Measurements from ENCODE around the gene LRCH4.
A peak's percentile ranks its signal among the peaks of the same experiment; 100 is the strongest.

Gene LRCH4

DNA sequence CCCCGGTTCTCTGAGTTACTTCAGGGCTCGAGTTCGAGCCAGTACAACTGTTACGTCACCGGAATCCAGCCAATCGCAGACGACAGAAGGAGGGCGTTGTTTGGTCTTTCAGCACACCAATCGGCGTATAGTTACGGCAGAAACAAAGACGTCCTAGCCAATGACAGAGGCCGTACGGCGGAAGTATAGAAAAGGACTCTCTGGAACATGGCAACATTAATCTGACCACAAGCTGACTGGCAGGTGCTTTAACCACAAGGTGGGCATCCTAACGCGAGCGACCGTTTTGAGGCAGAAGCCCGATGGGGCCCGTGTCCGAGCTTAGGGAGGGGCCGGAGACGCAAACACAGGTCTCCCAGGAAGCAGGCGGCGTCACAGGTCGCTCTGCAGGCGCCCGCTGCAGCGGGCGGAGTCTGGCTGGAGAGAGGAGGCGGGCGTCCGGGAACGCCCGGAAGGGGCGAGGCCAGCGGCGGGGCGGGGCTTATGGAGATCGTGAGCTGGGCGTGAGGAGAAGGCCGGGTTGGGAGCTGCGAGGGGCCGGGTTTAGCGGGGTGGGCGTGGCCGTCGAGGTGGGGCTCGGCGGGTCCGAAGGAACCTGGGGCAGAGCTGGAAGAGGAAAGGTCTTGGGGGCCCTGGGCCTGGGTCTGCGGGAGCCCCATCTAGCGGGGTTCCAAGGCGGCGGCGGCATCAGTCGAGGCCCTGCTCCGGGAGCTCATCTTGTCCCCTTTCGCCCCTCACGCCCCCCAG lies 26.2 kb upstream of the LRCH4 start, which contains the start of gene MOSPD3:
Gene MOSPD3, plus strand, starts transcription at position 558 of the 747 bp plus-strand sequence. CDS start 252 bp downstream, outside the sequence.
- TF ChIP-seq, protein P1, sequence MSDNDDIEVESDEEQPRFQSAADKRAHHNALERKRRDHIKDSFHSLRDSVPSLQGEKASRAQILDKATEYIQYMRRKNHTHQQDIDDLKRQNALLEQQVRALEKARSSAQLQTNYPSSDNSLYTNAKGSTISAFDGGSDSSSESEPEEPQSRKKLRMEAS (IDR thresholded peaks at IDR 0.05) = no peak
- no peak for TF ChIP-seq TCF12 (IDR thresholded peaks at IDR 0.05; ENCODE audit: low read depth)
- TF ChIP-seq TEAD4 (IDR thresholded peaks at IDR 0.05) = no peak
- TF ChIP-seq, protein P2, sequence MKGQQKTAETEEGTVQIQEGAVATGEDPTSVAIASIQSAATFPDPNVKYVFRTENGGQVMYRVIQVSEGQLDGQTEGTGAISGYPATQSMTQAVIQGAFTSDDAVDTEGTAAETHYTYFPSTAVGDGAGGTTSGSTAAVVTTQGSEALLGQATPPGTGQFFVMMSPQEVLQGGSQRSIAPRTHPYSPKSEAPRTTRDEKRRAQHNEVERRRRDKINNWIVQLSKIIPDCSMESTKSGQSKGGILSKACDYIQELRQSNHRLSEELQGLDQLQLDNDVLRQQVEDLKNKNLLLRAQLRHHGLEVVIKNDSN (IDR thresholded peaks at IDR 0.05) = no peak
- no peak for TF ChIP-seq CEBPB (IDR thresholded peaks at IDR 0.05)
- no peak for TF ChIP-seq EP300 (IDR thresholded peaks at IDR 0.05; ENCODE audit: borderline replicate concordance)
- peak; percentile 76; the same call in 1 of the 2 replicates for TF ChIP-seq ZBTB7A (IDR thresholded peaks at IDR 0.05; ENCODE audit: low read depth)
- TF ChIP-seq FOXM1 (IDR thresholded peaks at IDR 0.05; ENCODE audit: borderline replicate concordance, low read depth) = peak; percentile 37; the same call in 1 of the 2 replicates
- no peak for TF ChIP-seq RAD21 (IDR thresholded peaks at IDR 0.05; ENCODE audit: low read depth)
- TF ChIP-seq NFIC (IDR thresholded peaks at IDR 0.05) = no peak
- peak; percentile 34 for TF ChIP-seq TAF1 (IDR thresholded peaks at IDR 0.05; ENCODE audit: low read depth)
- peak; percentile 75 for TF ChIP-seq CREB1 (IDR thresholded peaks at IDR 0.05; ENCODE audit: low read depth)
- peak; percentile 63; the same call in 1 of the 2 replicates for TF ChIP-seq YY1 (IDR thresholded peaks at IDR 0.05; ENCODE audit: low read depth)
- TF ChIP-seq EGR1 (IDR thresholded peaks at IDR 0.05) = no peak
- TF ChIP-seq, protein P3, sequence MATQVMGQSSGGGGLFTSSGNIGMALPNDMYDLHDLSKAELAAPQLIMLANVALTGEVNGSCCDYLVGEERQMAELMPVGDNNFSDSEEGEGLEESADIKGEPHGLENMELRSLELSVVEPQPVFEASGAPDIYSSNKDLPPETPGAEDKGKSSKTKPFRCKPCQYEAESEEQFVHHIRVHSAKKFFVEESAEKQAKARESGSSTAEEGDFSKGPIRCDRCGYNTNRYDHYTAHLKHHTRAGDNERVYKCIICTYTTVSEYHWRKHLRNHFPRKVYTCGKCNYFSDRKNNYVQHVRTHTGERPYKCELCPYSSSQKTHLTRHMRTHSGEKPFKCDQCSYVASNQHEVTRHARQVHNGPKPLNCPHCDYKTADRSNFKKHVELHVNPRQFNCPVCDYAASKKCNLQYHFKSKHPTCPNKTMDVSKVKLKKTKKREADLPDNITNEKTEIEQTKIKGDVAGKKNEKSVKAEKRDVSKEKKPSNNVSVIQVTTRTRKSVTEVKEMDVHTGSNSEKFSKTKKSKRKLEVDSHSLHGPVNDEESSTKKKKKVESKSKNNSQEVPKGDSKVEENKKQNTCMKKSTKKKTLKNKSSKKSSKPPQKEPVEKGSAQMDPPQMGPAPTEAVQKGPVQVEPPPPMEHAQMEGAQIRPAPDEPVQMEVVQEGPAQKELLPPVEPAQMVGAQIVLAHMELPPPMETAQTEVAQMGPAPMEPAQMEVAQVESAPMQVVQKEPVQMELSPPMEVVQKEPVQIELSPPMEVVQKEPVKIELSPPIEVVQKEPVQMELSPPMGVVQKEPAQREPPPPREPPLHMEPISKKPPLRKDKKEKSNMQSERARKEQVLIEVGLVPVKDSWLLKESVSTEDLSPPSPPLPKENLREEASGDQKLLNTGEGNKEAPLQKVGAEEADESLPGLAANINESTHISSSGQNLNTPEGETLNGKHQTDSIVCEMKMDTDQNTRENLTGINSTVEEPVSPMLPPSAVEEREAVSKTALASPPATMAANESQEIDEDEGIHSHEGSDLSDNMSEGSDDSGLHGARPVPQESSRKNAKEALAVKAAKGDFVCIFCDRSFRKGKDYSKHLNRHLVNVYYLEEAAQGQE (IDR thresholded peaks at IDR 0.05; ENCODE audit: low read depth) = no peak

DNA sequence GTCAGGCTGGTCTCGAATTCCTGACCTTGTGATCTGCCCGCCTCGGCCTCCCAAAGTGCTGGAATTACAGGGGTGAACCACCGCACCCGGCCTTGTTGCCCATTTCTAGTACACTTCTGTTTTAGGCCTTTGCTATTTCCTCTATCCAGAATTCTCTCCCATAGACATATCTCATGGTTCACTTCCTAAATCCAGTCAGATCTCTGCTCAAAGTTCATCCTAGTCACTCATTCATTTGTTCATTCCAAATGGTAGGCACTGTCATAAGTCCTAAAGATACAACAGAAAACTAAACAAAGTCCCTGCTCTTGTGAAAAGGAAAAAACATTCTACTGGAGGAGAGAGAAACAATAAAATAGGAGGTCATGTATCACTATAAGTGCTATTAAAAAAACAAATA lies 24.0 kb upstream of the LRCH4 start:
- TF ChIP-seq EP300 (IDR thresholded peaks at IDR 0.05; ENCODE audit: borderline replicate concordance) = no peak
- TF ChIP-seq RAD21 (IDR thresholded peaks at IDR 0.05; ENCODE audit: low read depth) = no peak
- TF ChIP-seq, protein P2 (IDR thresholded peaks at IDR 0.05) = no peak
- no peak for TF ChIP-seq CREB1 (IDR thresholded peaks at IDR 0.05; ENCODE audit: low read depth)
- no peak for TF ChIP-seq EGR1 (IDR thresholded peaks at IDR 0.05)
- no peak for TF ChIP-seq CEBPB (IDR thresholded peaks at IDR 0.05)
- no peak for TF ChIP-seq TCF12 (IDR thresholded peaks at IDR 0.05; ENCODE audit: low read depth)
- TF ChIP-seq FOXM1 (IDR thresholded peaks at IDR 0.05; ENCODE audit: borderline replicate concordance, low read depth) = no peak
- no peak for TF ChIP-seq TAF1 (IDR thresholded peaks at IDR 0.05; ENCODE audit: low read depth)
- TF ChIP-seq, protein P3 (IDR thresholded peaks at IDR 0.05; ENCODE audit: low read depth) = no peak
- no peak for TF ChIP-seq YY1 (IDR thresholded peaks at IDR 0.05; ENCODE audit: low read depth)
- TF ChIP-seq NFIC (IDR thresholded peaks at IDR 0.05) = no peak
- TF ChIP-seq TEAD4 (IDR thresholded peaks at IDR 0.05) = no peak
- TF ChIP-seq ZBTB7A (IDR thresholded peaks at IDR 0.05; ENCODE audit: low read depth) = no peak
- TF ChIP-seq, protein P1 (IDR thresholded peaks at IDR 0.05) = no peak

DNA sequence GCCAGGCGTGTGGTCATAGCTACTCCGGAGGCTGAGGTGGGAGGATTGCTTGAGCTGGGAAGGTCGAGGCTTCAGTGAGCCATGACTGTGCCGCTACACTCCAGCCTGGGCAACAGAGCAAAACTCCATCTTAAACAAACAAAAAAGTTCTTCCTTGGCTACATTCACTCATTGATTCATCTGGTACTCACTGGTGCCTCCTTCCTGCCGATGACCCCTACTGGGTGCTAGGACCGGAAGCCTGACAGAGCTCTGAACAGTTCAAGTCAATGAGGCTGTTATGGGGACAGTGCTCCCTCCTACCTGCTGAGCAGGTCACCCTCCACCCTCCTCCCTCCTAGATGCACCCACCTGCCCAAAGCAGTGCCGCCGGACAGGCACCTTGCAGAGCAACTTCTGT lies 21.2 kb upstream of the LRCH4 start:
- no peak for TF ChIP-seq TEAD4 (IDR thresholded peaks at IDR 0.05)
- no peak for TF ChIP-seq CEBPB (IDR thresholded peaks at IDR 0.05)
- no peak for TF ChIP-seq YY1 (IDR thresholded peaks at IDR 0.05; ENCODE audit: low read depth)
- no peak for TF ChIP-seq ZBTB7A (IDR thresholded peaks at IDR 0.05; ENCODE audit: low read depth)
- TF ChIP-seq, protein P2 (IDR thresholded peaks at IDR 0.05) = no peak
- no peak for TF ChIP-seq TCF12 (IDR thresholded peaks at IDR 0.05; ENCODE audit: low read depth)
- TF ChIP-seq, protein P1 (IDR thresholded peaks at IDR 0.05) = no peak
- TF ChIP-seq NFIC (IDR thresholded peaks at IDR 0.05) = no peak
- TF ChIP-seq TAF1 (IDR thresholded peaks at IDR 0.05; ENCODE audit: low read depth) = no peak
- TF ChIP-seq EGR1 (IDR thresholded peaks at IDR 0.05) = no peak
- TF ChIP-seq, protein P3 (IDR thresholded peaks at IDR 0.05; ENCODE audit: low read depth) = no peak
- no peak for TF ChIP-seq FOXM1 (IDR thresholded peaks at IDR 0.05; ENCODE audit: borderline replicate concordance, low read depth)
- no peak for TF ChIP-seq RAD21 (IDR thresholded peaks at IDR 0.05; ENCODE audit: low read depth)
- no peak for TF ChIP-seq CREB1 (IDR thresholded peaks at IDR 0.05; ENCODE audit: low read depth)
- TF ChIP-seq EP300 (IDR thresholded peaks at IDR 0.05; ENCODE audit: borderline replicate concordance) = no peak
